Heart left ventricle (tissue), 13 donors: Measurements from ENCODE around the gene EFNA5.

Experiments used
- POLR2A ChIP-seq, 2 donors: fragments of 450-650 bp; IDR thresholded peaks; one replicate each; pipeline ENCODE4 v1.6.1; 2017; ENCODE audit warnings: antibody characterized with exemption in 2 of 2, mild to moderate bottlenecking in 2 of 2, moderate library complexity in 2 of 2
- TF ChIP-seq, protein P1 (sequence below), 12 donors: fragments of 200-600 bp; sonication (generic) in 4 of 12; IDR thresholded peaks; one replicate each; pipeline versions ENCODE4 v1.5.0 to v1.8.0; 2018 to 2022; ENCODE audit warnings: antibody characterized with exemption in 12 of 12, mild to moderate bottlenecking in 5 of 12
- donor health status: ischemic (EF 13 %, LVEDD 7.1; RV severe dilation, severe dysfunction).
- donor health status: DM: no; HTN: yes; CAD: no.
- donor health status: DM: no; HTN: no; CAD: no.
- donor health status: ischemic (EF 25% LVEDD 6.9; RV normal size, moderate dysfunction).
- donor health status: ischemic (EF 25% LVEDD 5.7; RV mildly dilated, moderate dysfunction).
- donor health status: ischemic (EF 35%, LVEDD 5.7; RV mildly dilated, moderate dysfunction).
- donor health status: nonischemic (EF 11% LVEDD 7.7; RV severe dilation, severe dysfunction).
- donor health status: DM: yes; HTN: yes; CAD: no.
- donor health status: PGD.
- donor health status: ischemic (EF 29% LVEDD 5.4; RV normal size, mild dysfunction).
- donor health status: nonischemic (EF 23%, LVEDD 6.1; RV moderate dilation, normal function).

DNA sequence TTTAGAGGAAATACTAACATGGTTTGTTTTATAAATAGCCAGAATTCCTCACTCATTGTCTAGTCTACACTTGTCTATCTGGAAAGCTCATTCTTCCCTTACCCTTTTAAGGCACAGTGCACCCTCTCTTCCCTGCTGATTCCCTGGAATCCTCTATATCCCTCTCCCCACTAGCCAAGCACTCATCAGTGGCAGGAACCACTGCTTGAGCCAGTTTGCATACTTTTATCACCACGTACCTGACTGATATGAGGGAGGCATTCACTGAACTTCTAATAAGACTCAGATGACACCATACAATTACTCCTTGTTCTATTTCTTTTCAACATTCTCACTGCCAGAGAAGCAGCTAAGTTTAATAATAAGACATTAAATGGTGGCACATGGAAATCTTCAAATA, 134.9 kb downstream of the EFNA5 start:
- TF ChIP-seq, protein P1, sequence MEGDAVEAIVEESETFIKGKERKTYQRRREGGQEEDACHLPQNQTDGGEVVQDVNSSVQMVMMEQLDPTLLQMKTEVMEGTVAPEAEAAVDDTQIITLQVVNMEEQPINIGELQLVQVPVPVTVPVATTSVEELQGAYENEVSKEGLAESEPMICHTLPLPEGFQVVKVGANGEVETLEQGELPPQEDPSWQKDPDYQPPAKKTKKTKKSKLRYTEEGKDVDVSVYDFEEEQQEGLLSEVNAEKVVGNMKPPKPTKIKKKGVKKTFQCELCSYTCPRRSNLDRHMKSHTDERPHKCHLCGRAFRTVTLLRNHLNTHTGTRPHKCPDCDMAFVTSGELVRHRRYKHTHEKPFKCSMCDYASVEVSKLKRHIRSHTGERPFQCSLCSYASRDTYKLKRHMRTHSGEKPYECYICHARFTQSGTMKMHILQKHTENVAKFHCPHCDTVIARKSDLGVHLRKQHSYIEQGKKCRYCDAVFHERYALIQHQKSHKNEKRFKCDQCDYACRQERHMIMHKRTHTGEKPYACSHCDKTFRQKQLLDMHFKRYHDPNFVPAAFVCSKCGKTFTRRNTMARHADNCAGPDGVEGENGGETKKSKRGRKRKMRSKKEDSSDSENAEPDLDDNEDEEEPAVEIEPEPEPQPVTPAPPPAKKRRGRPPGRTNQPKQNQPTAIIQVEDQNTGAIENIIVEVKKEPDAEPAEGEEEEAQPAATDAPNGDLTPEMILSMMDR (IDR thresholded peaks at IDR 0.05): no peak
- no peak for TF ChIP-seq POLR2A (IDR thresholded peaks at IDR 0.05)
